A549 (cell line): ENCODE results near the gene APOBEC3H. TPM values are rescaled to one million over a fixed set of nuclear protein-coding genes. Genes with fewer than 3 reads are reported as not detected.

Experiments
- ATAC-seq, 2 experiments: fragments of 200-7000 bp in 1 of 2; fragments of >200 bp in 1 of 2; cut with Nextera tagmentation in 1 of 2; cut with Tn5 transposase in 1 of 2; 3 replicates each; pipeline versions ENCODE4 v1.8.0 to v1.9.1; 2018 to 2020; ENCODE audit warnings: mild to moderate bottlenecking in 1 of 2, moderate library complexity in 1 of 2
- CTCF ChIA-PET: fragments of 300-600 bp; sonication (Branson Sonifier 250); formaldehyde crosslinking; extraction: SDS; loops from one replicate; lab custom pipeline; 2021; ENCODE audit warnings: antibody characterized with exemption, inconsistent platforms; lab: Yijun Ruan, JAX
- POLR2A ChIA-PET: fragments of 350-600 bp; formaldehyde crosslinking; extraction: SDS; loops from one replicate; lab custom pipeline; 2021; ENCODE audit warnings: antibody characterized with exemption, inconsistent platforms; lab: Yijun Ruan, JAX
- DNase-seq, 2 experiments: peaks; one replicate each; pipeline versions ENCODE4 v3.0.0 to v3.0.0-alpha.2; 2011 to 2016; ENCODE audit warnings: low read depth in 1 of 2, low spot score in 1 of 2
- FAIRE-seq: peaks from 2 replicates; lab custom pipeline; 2011; peaks lifted over from hg19 to GRCh38; lab: Jason Lieb, UNC
- H3K27ac ChIP-seq, 2 experiments: fragments of >200 bp; sonication (Bioruptor Twin); formaldehyde crosslinking; 3 replicates each; pipeline ENCODE4 v1.5.1; 2016 to 2017
- H3K4me1 ChIP-seq: fragments of >200 bp; sonication (Bioruptor Twin); formaldehyde crosslinking; 3 replicates; pipeline ENCODE4 v1.6.1; 2016
- H3K4me2 ChIP-seq: fragments of >200 bp; sonication (Bioruptor Twin); formaldehyde crosslinking; 3 replicates; pipeline ENCODE4 v1.6.1; 2016
- H3K4me3 ChIP-seq: fragments of >200 bp; sonication (Bioruptor Twin); formaldehyde crosslinking; 3 replicates; pipeline ENCODE4 v1.5.1; 2016
- H3K9me3 ChIP-seq: fragments of >200 bp; sonication (Bioruptor Twin); formaldehyde crosslinking; 3 replicates; pipeline ENCODE4 v1.6.1; 2016
- CBX8 ChIP-seq: fragments of 200-600 bp; sonication (generic); IDR thresholded peaks from 2 replicates; pipeline ENCODE4 v1.6.1; 2016
- CTCF ChIP-seq: fragments of >200 bp; sonication (Bioruptor Twin); formaldehyde crosslinking; IDR thresholded peaks from 3 replicates; pipeline ENCODE4 v1.5.1; 2016
- FOXS1 ChIP-seq: fragments of 250-450 bp; sonication (Bioruptor Pico); IDR thresholded peaks from 2 replicates; pipeline ENCODE4 v1.5.0; 2020; ENCODE audit warnings: mild to moderate bottlenecking, moderate library complexity
- JUNB ChIP-seq: fragments of >200 bp; sonication (Bioruptor Twin); formaldehyde crosslinking; IDR thresholded peaks from 2 replicates; pipeline ENCODE4 v1.6.1; 2016
- KDM5A ChIP-seq: fragments of 200-600 bp; sonication (generic); IDR thresholded peaks from 2 replicates; pipeline ENCODE4 v1.6.1; 2016; ENCODE audit warnings: antibody characterized with exemption, mild to moderate bottlenecking
- MAX ChIP-seq: IDR thresholded peaks from 2 replicates; pipeline ENCODE4 v1.6.1; 2012
- MYC ChIP-seq: IDR thresholded peaks from 2 replicates; pipeline ENCODE4 v1.6.1; 2012; ENCODE audit warnings: mild to moderate bottlenecking, inconsistent platforms, low read length, improper control_type of control experiment, borderline replicate concordance
- PHF8 ChIP-seq: fragments of 200-600 bp; sonication (generic); IDR thresholded peaks from 2 replicates; pipeline ENCODE4 v1.6.1; 2016; ENCODE audit warnings: low read depth, mild to moderate bottlenecking, antibody characterized with exemption, moderate library complexity, borderline replicate concordance
- RAD21 ChIP-seq, 2 experiments: fragments of >200 bp in 1 of 2; sonication (Bioruptor Twin) in 1 of 2; formaldehyde crosslinking in 1 of 2; IDR thresholded peaks in 1 of 2; conservative IDR thresholded peaks in 1 of 2; 2 replicates in 1 of 2; 3 replicates in 1 of 2; pipeline ENCODE4 v1.6.1; 2012 to 2018; ENCODE audit warnings: inconsistent platforms in 1 of 2
- RFX5 ChIP-seq: fragments of 450-650 bp; IDR thresholded peaks from 2 replicates; pipeline ENCODE4 v1.7.1; 2014; ENCODE audit warnings: antibody characterized with exemption, mild to moderate bottlenecking, moderate library complexity
- RNF2 ChIP-seq: fragments of 200-600 bp; sonication (generic); IDR thresholded peaks from 2 replicates; pipeline ENCODE4 v1.6.1; 2016; ENCODE audit warnings: low read depth, mild to moderate bottlenecking, antibody characterized with exemption, moderate library complexity, borderline replicate concordance
- SMC3 ChIP-seq: fragments of >200 bp; sonication (Bioruptor Twin); formaldehyde crosslinking; IDR thresholded peaks from 3 replicates; pipeline ENCODE4 v1.6.1; 2018; ENCODE audit warnings: inconsistent platforms
- TP53 ChIP-seq: fragments of 250-450 bp; sonication (Bioruptor Pico); IDR thresholded peaks from 2 replicates; pipeline ENCODE4 v1.5.0; 2021; ENCODE audit warnings: mild to moderate bottlenecking, moderate library complexity
- ZFP36 ChIP-seq: fragments of 450-650 bp; IDR thresholded peaks from 2 replicates; pipeline ENCODE4 v1.6.1; 2014; ENCODE audit warnings: borderline replicate concordance; ENCODE audit not compliant: partially characterized antibody
- ZNF302 ChIP-seq: fragments of 250-450 bp; sonication (Bioruptor Pico); IDR thresholded peaks from 2 replicates; pipeline ENCODE4 v1.9.0; 2021; ENCODE audit warnings: inconsistent platforms, mild to moderate bottlenecking, moderate library complexity
- WGBS: methylation state at CpG from one replicate; pipeline ENCODE4 v1.1.6; 2017; ENCODE audit errors: missing lambda C conversion rate; 5-methylcytosine and 5-hydroxymethylcytosine counted together
- polyA plus RNA-seq, 4 experiments: library from polyadenylated mRNA; depleted of rRNA in 3 of 4; stranded (reverse); fragments of >200 nt; fragmentation: RNase III in 1 of 4; extraction: RNeasy Plus Mini Kit Qiagen cat#74134 plus additional on column Dnase treatment in 1 of 4; gene quantifications; 2 replicates in 3 of 4; 3 replicates in 1 of 4; pipeline ENCODE4 v1.2.3, GENCODE V29; 2011 to 2017

The APOBEC3H gene
- polyA plus RNA-seq, 2 of the 4 experiments (the other 2 are of a cell fraction), result 0.39 to 0.43 TPM

- Histone ChIP-seq H3K4me2 (no peak overlapping the region), H3K27ac (no peak overlapping the region), H3K4me3 (no peak overlapping the region), H3K9me3 (no peaks in the 10 kb centered on the region), H3K4me1 (peaks cover 2% of the 10 kb centered on the region; the same call in 1 of the 3 replicates)
- WGBS, result 91% methylated on average over 2 of the region's 2 CpGs
- DNase-seq, result no peak
- POLR2A ChIA-PET, result no interaction called here
- CTCF ChIA-PET, result interaction anchor here (1.8 kb wide), 1 partner anchor 347 kb away, joined by 6 read pairs; no protein-coding TSS in a partner anchor
- ATAC-seq, result no peak
- no peak for FAIRE-seq
- no peak for TF ChIP-seq PHF8
- no peak for TF ChIP-seq CBX8
- TF ChIP-seq RNF2, result no peak
- TF ChIP-seq MAX, result no peak
- TF ChIP-seq ZNF302 (CRISPR knock-in tag), result no peak
- no peak for TF ChIP-seq MYC
Observed at GRCh38 chr22:39115570-39115969, 18.5 kb downstream of the APOBEC3H start.

GRCh38 chr22:39115977-39116621 lies 19.1 kb downstream of the APOBEC3H start:
- Histone ChIP-seq H3K4me2 (no peak overlapping the region), H3K4me3 (no peak overlapping the region), H3K27ac (no peak overlapping the region), H3K9me3 (no peaks in the 10 kb centered on the region), H3K4me1 (peaks cover 2% of the 10 kb centered on the region; the same call in 1 of the 3 replicates)
- FAIRE-seq (no peak), ATAC-seq (no peak), DNase-seq (no peak)
- TF ChIP-seq ZFP36 (no peak), TP53 (CRISPR knock-in tag) (no peak), MAX (no peak)
- ChIA-PET POLR2A (no interaction called here), CTCF (interaction anchor here (1.8 kb wide), 1 partner anchor 347 kb away, joined by 6 read pairs; no protein-coding TSS in a partner anchor)
- 71% methylated on average over 9 of the region's 9 CpGs for whole genome bisulfite sequencing

- H3K4me2 ChIP-seq, result no peak overlapping the region
- ATAC-seq (peak in 1 of 2 experiments; percentile 61; a peak in 3 of 6 replicates), DNase-seq (peak; percentile 36 to 55), FAIRE-seq (no peak)
- TF ChIP-seq RAD21 (conservative IDR thresholded peaks at IDR 0.05 in 1 of 2, IDR thresholded peaks at IDR 0.05 in 1 of 2) (peak; percentile 22 to 29; a peak in 2 of 5 replicates), SMC3 (peak; percentile 32; the same call in 1 of the 3 replicates), CTCF (peak; percentile 36), KDM5A (no peak)
- 66% methylated on average over 14 of the region's 14 CpGs for WGBS
- no peak overlapping the region for H3K27ac ChIP-seq
- no peak overlapping the region for H3K4me3 ChIP-seq
- no peaks in the 10 kb centered on the region for H3K9me3 ChIP-seq
- CTCF ChIA-PET, result interaction anchor here (0.6 to 1.7 kb wide), 3 partner anchors 14 to 248 kb away, joined by 3 read pairs; no protein-coding TSS in a partner anchor
- POLR2A ChIA-PET, result interaction anchor here (0.7 kb wide), 1 partner anchor 348 kb away, joined by 3 read pairs; no protein-coding TSS in a partner anchor
- H3K4me1 ChIP-seq, result peaks cover 2% of the 10 kb centered on the region; the same call in 1 of the 3 replicates
Observed at GRCh38 chr22:39117585-39118191, 20.6 kb downstream of the APOBEC3H start.

- no peak overlapping the region for H3K4me3 ChIP-seq
- WGBS, result 53% methylated on average over 4 of the region's 4 CpGs
- peaks cover 2% of the 10 kb centered on the region; the same call in 1 of the 3 replicates for H3K4me1 ChIP-seq
- ChIA-PET POLR2A (no interaction called here), CTCF (interaction anchor here (1.0 to 1.9 kb wide), 3 partner anchors 17 to 194 kb away, joined by 3 to 7 read pairs (median 5); no protein-coding TSS in a partner anchor)
- no peak overlapping the region for H3K4me2 ChIP-seq
- DNase-seq, result no peak
- no peak for TF ChIP-seq RFX5
- no peak for TF ChIP-seq RNF2
- no peak for TF ChIP-seq FOXS1 (CRISPR knock-in tag)
- no peak for TF ChIP-seq JUNB
- no peak for FAIRE-seq
- no peak for ATAC-seq
- no peaks in the 10 kb centered on the region for H3K9me3 ChIP-seq
- H3K27ac ChIP-seq, result no peak overlapping the region
Observed at GRCh38 chr22:39120983-39121382, 23.9 kb downstream of the APOBEC3H start.
